Right atrium auricular region (tissue), 2 donors: Measurements from ENCODE around the gene REL. TPM values are rescaled to one million over a fixed set of nuclear protein-coding genes. Genes with fewer than 3 reads are reported as not detected.

ENCODE experiments used
- DNase-seq: peaks from one replicate; pipeline ENCODE4 v3.0.0-alpha.2; 2019; ENCODE audit warnings: low spot score
- H3K27ac ChIP-seq, 2 donors: fragments of 200-600 bp; sonication (generic); 1 replicate in 1 of 2; 2 replicates in 1 of 2; pipeline ENCODE4 v1.5.1; 2016 to 2019
- H3K27me3 ChIP-seq, 2 donors: fragments of 200-600 bp; sonication (generic); one replicate each; pipeline versions ENCODE4 v1.5.1 to v1.6.0; 2017 to 2019
- H3K36me3 ChIP-seq: fragments of 200-600 bp; sonication (generic); one replicate; pipeline ENCODE4 v1.5.1; 2016
- H3K4me1 ChIP-seq, 2 donors: fragments of 200-600 bp; sonication (generic); one replicate each; pipeline versions ENCODE4 v1.5.1 to v1.6.0; 2017 to 2019
- H3K4me3 ChIP-seq, 2 donors: fragments of 200-600 bp; sonication (generic); 1 replicate in 1 of 2; 2 replicates in 1 of 2; pipeline ENCODE4 v1.5.1; 2017 to 2019; ENCODE audit warnings: mild to moderate bottlenecking in 1 of 2, moderate library complexity in 1 of 2
- H3K9me3 ChIP-seq, 2 donors: fragments of 200-600 bp; sonication (generic); one replicate each; pipeline ENCODE4 v1.5.1; 2019
- total RNA-seq, 2 donors: library from RNA; depleted of rRNA; stranded (reverse); fragments of >200 nt; gene quantifications; one replicate each; pipeline ENCODE4 v1.1.0, GENCODE V29; 2016
- TF ChIP-seq, protein P1 (sequence below), 2 donors: fragments of 200-600 bp; sonication (generic); IDR thresholded peaks; one replicate each; pipeline ENCODE4 v1.5.1; 2019; ENCODE audit warnings: antibody characterized with exemption in 2 of 2

REL gene
- total RNA-seq = 1 to 10 TPM; 6.0 to 7.3 TPM

DNA sequence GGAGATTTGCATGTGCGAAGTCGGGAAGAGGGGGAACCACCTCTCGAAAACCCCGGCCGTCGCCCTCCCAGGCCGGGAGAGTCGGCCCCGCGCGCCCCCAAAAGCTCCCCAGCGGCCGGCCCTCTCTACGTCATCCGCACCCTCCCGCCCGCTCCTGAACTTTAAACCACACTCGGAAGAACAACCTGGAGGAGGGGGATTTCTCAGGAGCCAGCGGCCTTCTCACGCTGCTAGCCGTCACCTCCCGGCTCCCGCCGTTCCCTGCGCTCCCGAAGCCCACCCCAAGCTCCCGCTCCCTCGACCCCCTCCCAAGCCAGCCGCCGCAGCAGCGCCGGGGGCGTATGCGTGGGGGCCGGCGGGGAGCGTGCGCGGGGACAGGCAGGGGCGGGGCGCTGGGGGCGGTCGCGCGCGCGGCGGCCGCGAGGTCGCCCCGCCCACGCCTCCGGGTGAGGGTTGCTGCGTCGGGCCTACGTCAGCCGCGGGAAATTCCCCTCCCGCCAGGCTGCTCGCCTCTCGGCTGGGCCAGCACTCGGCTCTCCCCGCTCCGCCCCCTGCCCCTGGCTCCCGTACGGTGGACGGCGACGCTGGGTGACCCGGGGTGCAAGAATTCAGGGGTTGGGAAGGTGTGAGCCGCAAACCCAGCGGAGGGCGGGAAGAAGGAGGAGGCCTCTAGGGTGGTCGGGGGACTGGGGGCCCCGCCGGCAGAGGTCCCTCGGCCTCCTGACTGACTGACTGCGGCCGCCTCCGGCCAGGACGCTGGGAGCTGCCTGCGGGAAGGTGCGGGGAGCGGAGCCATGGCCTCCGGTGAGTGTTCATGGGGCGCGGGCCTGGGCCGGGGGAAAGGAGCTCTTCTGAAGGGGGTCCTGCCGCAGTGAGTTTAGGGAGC is at the start of gene REL:
TSS of gene REL (plus strand) at position 528 of the 886 bp plus-strand sequence. CDS start at position 795, 267 bp downstream.
- no peaks in the 10 kb centered on the region for H3K27me3 ChIP-seq
- peak within 1 kb of the TSS; percentile 94 to 98 for H3K27ac ChIP-seq
- no peaks in the 10 kb centered on the region for H3K9me3 ChIP-seq
- TF ChIP-seq, protein P1, sequence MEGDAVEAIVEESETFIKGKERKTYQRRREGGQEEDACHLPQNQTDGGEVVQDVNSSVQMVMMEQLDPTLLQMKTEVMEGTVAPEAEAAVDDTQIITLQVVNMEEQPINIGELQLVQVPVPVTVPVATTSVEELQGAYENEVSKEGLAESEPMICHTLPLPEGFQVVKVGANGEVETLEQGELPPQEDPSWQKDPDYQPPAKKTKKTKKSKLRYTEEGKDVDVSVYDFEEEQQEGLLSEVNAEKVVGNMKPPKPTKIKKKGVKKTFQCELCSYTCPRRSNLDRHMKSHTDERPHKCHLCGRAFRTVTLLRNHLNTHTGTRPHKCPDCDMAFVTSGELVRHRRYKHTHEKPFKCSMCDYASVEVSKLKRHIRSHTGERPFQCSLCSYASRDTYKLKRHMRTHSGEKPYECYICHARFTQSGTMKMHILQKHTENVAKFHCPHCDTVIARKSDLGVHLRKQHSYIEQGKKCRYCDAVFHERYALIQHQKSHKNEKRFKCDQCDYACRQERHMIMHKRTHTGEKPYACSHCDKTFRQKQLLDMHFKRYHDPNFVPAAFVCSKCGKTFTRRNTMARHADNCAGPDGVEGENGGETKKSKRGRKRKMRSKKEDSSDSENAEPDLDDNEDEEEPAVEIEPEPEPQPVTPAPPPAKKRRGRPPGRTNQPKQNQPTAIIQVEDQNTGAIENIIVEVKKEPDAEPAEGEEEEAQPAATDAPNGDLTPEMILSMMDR (IDR thresholded peaks at IDR 0.05) = no peak
- H3K36me3 ChIP-seq = no peaks in the 10 kb centered on the region
- peaks cover 0 to 32% of the 10 kb centered on the region in 2 donors for H3K4me1 ChIP-seq
- H3K4me3 ChIP-seq = peak within 1 kb of the TSS; percentile 78 to 88
- peak; percentile 86 for DNase-seq

GRCh38 chr2:60831921-60832320 is 49.5 kb upstream of the REL start:
- no peak for DNase-seq
- H3K36me3 ChIP-seq = no peaks in the 10 kb centered on the region
- H3K9me3 ChIP-seq = no peaks in the 10 kb centered on the region
- H3K4me1 ChIP-seq = no peaks in the 10 kb centered on the region
- H3K27me3 ChIP-seq = no peaks in the 10 kb centered on the region
- TF ChIP-seq, protein P1 (IDR thresholded peaks at IDR 0.05) = no peak
- H3K4me3 ChIP-seq = no peak overlapping the region
- H3K27ac ChIP-seq = no peak overlapping the region

GRCh38 chr2:60832621-60833020 is 48.8 kb upstream of the REL start:
- no peak overlapping the region for H3K4me3 ChIP-seq
- no peaks in the 10 kb centered on the region for H3K4me1 ChIP-seq
- DNase-seq = no peak
- no peak overlapping the region for H3K27ac ChIP-seq
- TF ChIP-seq, protein P1 (IDR thresholded peaks at IDR 0.05) = no peak
- no peaks in the 10 kb centered on the region for H3K9me3 ChIP-seq
- no peaks in the 10 kb centered on the region for H3K36me3 ChIP-seq
- no peaks in the 10 kb centered on the region for H3K27me3 ChIP-seq

DNA sequence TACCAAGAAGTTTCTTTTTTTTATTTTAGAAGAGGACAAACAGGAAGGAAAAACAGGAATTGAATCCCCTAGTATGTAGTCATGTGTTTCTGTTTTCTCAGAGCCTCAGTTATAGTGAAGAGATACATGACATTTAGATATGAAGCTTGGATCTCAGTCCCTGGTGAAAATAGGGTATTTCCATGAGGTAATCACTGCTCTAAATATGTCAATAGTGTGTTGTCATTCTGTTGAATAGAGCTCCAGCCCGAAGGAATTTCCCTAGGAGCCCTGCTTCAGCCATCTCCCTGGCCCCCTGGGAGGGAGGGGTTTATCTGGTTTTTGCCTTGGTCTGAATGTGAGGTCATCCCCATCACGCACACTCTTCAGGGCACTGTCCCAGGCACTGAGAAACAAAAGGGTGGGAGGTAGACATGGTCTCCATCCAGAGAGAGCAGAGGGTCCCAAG is 47.1 kb upstream of the REL start:
- TF ChIP-seq, protein P1 (IDR thresholded peaks at IDR 0.05) = no peak
- Histone ChIP-seq H3K36me3 (no peaks in the 10 kb centered on the region), H3K27ac (no peak overlapping the region), H3K4me3 (no peak overlapping the region), H3K4me1 (no peaks in the 10 kb centered on the region), H3K27me3 (no peaks in the 10 kb centered on the region), H3K9me3 (no peaks in the 10 kb centered on the region)
- DNase-seq = no peak

DNA sequence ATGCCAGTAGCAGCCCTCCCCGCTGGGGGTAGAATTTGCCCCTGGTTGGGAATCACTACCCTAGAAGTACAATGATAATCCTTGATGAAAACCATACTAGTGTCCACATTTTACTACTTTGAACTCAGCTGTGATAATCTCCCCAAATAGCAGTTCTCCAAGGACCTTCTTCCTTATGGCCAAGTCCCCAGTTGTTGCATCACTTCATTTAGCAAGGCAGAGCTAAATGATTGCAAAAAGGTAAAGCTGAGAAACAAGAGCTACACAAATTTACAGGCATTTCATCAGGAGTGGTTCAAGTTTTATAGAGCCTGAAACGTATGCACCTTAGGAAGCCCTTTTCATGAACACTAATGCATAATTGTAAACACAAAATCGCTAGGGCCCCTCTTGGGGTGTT is 44.9 kb upstream of the REL start:
- no peak overlapping the region for H3K4me3 ChIP-seq
- H3K4me1 ChIP-seq = no peaks in the 10 kb centered on the region
- no peaks in the 10 kb centered on the region for H3K27me3 ChIP-seq
- H3K36me3 ChIP-seq = no peaks in the 10 kb centered on the region
- no peak for DNase-seq
- no peaks in the 10 kb centered on the region for H3K9me3 ChIP-seq
- H3K27ac ChIP-seq = no peak overlapping the region
- TF ChIP-seq, protein P1 (IDR thresholded peaks at IDR 0.05) = no peak
